Tibial artery (tissue), 4 donors: ENCODE data around the gene EI24.

ENCODE experiments used
- DNase-seq, 2 donors: peaks; one replicate each; pipeline ENCODE4 v3.0.0-alpha.2; 2019
- H3K27ac ChIP-seq, 2 donors: fragments of 200-600 bp; sonication (generic) in 1 of 2; 1 replicate in 1 of 2; 2 replicates in 1 of 2; pipeline ENCODE4 v1.5.1; 2018 to 2019; ENCODE audit warnings: mild to moderate bottlenecking in 1 of 2
- H3K27me3 ChIP-seq, 2 donors: fragments of 200-600 bp; sonication (generic) in 1 of 2; one replicate each; pipeline versions ENCODE4 v1.5.1 to v1.6.0; 2016 to 2019
- H3K36me3 ChIP-seq, 3 donors: fragments of 200-600 bp; sonication (generic) in 2 of 3; one replicate each; pipeline ENCODE4 v1.5.1; 2016 to 2019; ENCODE audit warnings: mild to moderate bottlenecking in 2 of 3
- H3K4me1 ChIP-seq, 4 donors: fragments of 200-600 bp; sonication (generic) in 2 of 4; 1 replicate in 3 of 4; 2 replicates in 1 of 4; pipeline ENCODE4 v1.5.1; 2016 to 2019
- H3K4me3 ChIP-seq, 2 donors: fragments of 200-600 bp; sonication (generic) in 1 of 2; 1 replicate in 1 of 2; 2 replicates in 1 of 2; pipeline ENCODE4 v1.5.1; 2018 to 2019; ENCODE audit warnings: mild to moderate bottlenecking in 2 of 2
- H3K9me3 ChIP-seq, 3 donors: fragments of 200-600 bp; sonication (generic) in 1 of 3; one replicate each; pipeline ENCODE4 v1.5.1; 2016 to 2019
- CTCF ChIP-seq, 2 experiments: fragments of 200-600 bp in 1 of 2; fragments of 450-650 bp in 1 of 2; IDR thresholded peaks; one replicate each; pipeline ENCODE4 v1.5.1; 2017 to 2019; ENCODE audit warnings: antibody characterized with exemption in 2 of 2, mild to moderate bottlenecking in 1 of 2, moderate library complexity in 1 of 2
- intact Hi-C: fragments of 100-400 bp; cut with DNase I; formaldehyde crosslinking; loops from one replicate; pipeline ENCODE4 v1.15.0; 2023; ENCODE audit warnings: low total_unique reads

EI24 gene

GRCh38 chr11:125627236-125627910 is 58.1 kb downstream of the EI24 start:
- Histone ChIP-seq H3K27me3 (no peaks in the 10 kb centered on the region), H3K36me3 (no peaks in the 10 kb centered on the region), H3K27ac (peak overlapping the region in 1 of 2 donors; percentile 92), H3K4me1 (peaks cover 0 to 40% (median 19%) of the 10 kb centered on the region in 4 donors), H3K4me3 (no peak overlapping the region), H3K9me3 (no peaks in the 10 kb centered on the region)
- no peak for DNase-seq
- no peak for TF ChIP-seq CTCF (IDR thresholded peaks at IDR 0.05)
- intact Hi-C loops: loop anchor here (10.0 kb wide), 1 partner anchor 863 kb away; the partner anchor contains the start of gene ESAM
